A549 (cell line): ENCODE results near the gene DSTN. TPM values are rescaled to one million over a fixed set of nuclear protein-coding genes. Genes with fewer than 3 reads are reported as not detected.

ENCODE experiments used
- ATAC-seq, 2 experiments: fragments of 200-7000 bp in 1 of 2; fragments of >200 bp in 1 of 2; cut with Nextera tagmentation in 1 of 2; cut with Tn5 transposase in 1 of 2; 3 replicates each; pipeline versions ENCODE4 v1.8.0 to v1.9.1; 2018 to 2020; ENCODE audit warnings: mild to moderate bottlenecking in 1 of 2, moderate library complexity in 1 of 2
- CTCF ChIA-PET: fragments of 300-600 bp; sonication (Branson Sonifier 250); formaldehyde crosslinking; extraction: SDS; loops from one replicate; lab custom pipeline; 2021; ENCODE audit warnings: antibody characterized with exemption, inconsistent platforms; lab: Yijun Ruan, JAX
- POLR2A ChIA-PET: fragments of 350-600 bp; formaldehyde crosslinking; extraction: SDS; loops from one replicate; lab custom pipeline; 2021; ENCODE audit warnings: antibody characterized with exemption, inconsistent platforms; lab: Yijun Ruan, JAX
- DNase-seq, 2 experiments: peaks; one replicate each; pipeline versions ENCODE4 v3.0.0 to v3.0.0-alpha.2; 2011 to 2016; ENCODE audit warnings: low read depth in 1 of 2, low spot score in 1 of 2
- FAIRE-seq: peaks from 2 replicates; lab custom pipeline; 2011; peaks lifted over from hg19 to GRCh38; lab: Jason Lieb, UNC
- H3K27ac ChIP-seq, 2 experiments: fragments of >200 bp; sonication (Bioruptor Twin); formaldehyde crosslinking; 3 replicates each; pipeline ENCODE4 v1.5.1; 2016 to 2017
- H3K4me1 ChIP-seq: fragments of >200 bp; sonication (Bioruptor Twin); formaldehyde crosslinking; 3 replicates; pipeline ENCODE4 v1.6.1; 2016
- H3K4me2 ChIP-seq: fragments of >200 bp; sonication (Bioruptor Twin); formaldehyde crosslinking; 3 replicates; pipeline ENCODE4 v1.6.1; 2016
- H3K4me3 ChIP-seq: fragments of >200 bp; sonication (Bioruptor Twin); formaldehyde crosslinking; 3 replicates; pipeline ENCODE4 v1.5.1; 2016
- H3K9me3 ChIP-seq: fragments of >200 bp; sonication (Bioruptor Twin); formaldehyde crosslinking; 3 replicates; pipeline ENCODE4 v1.6.1; 2016
- ATOH8 ChIP-seq: fragments of 250-450 bp; sonication (Bioruptor Pico); IDR thresholded peaks from 2 replicates; pipeline ENCODE4 v1.5.0; 2020; ENCODE audit warnings: low read depth, mild to moderate bottlenecking, moderate library complexity
- CBX8 ChIP-seq: fragments of 200-600 bp; sonication (generic); IDR thresholded peaks from 2 replicates; pipeline ENCODE4 v1.6.1; 2016
- CEBPB ChIP-seq, 2 experiments: fragments of >200 bp in 1 of 2; sonication (Bioruptor Twin) in 1 of 2; formaldehyde crosslinking in 1 of 2; IDR thresholded peaks; 2 replicates each; pipeline ENCODE4 v1.6.1; 2012 to 2016
- CHD2 ChIP-seq: fragments of 150-350 bp; IDR thresholded peaks from 2 replicates; pipeline ENCODE4 v1.6.1; 2014; ENCODE audit warnings: low read length; ENCODE audit not compliant: partially characterized antibody
- CHD4 ChIP-seq: fragments of 200-600 bp; sonication (generic); IDR thresholded peaks from 2 replicates; pipeline ENCODE4 v1.6.1; 2016; ENCODE audit warnings: antibody characterized with exemption, mild to moderate bottlenecking, borderline replicate concordance
- E2F6 ChIP-seq: IDR thresholded peaks from 2 replicates; pipeline ENCODE4 v1.6.1; 2012; ENCODE audit warnings: low read depth, borderline replicate concordance
- EHMT2 ChIP-seq: fragments of 200-600 bp; sonication (generic); IDR thresholded peaks from 2 replicates; pipeline ENCODE4 v1.6.1; 2016; ENCODE audit warnings: antibody characterized with exemption, low read depth, mild to moderate bottlenecking, moderate library complexity
- FOSL2 ChIP-seq, 2 experiments: fragments of 450-650 bp in 1 of 2; fragments of >200 bp in 1 of 2; sonication (Bioruptor Twin) in 1 of 2; formaldehyde crosslinking; IDR thresholded peaks; 2 replicates each; pipeline versions ENCODE4 v1.5.0 to v1.6.1; 2016 to 2020; ENCODE audit warnings: mild to moderate bottlenecking in 1 of 2, moderate library complexity in 1 of 2
- HOXA7 ChIP-seq: fragments of 250-450 bp; sonication (Bioruptor Pico); IDR thresholded peaks from 2 replicates; pipeline ENCODE4 v1.5.0; 2020; ENCODE audit warnings: mild to moderate bottlenecking, moderate library complexity
- KDM5A ChIP-seq: fragments of 200-600 bp; sonication (generic); IDR thresholded peaks from 2 replicates; pipeline ENCODE4 v1.6.1; 2016; ENCODE audit warnings: antibody characterized with exemption, mild to moderate bottlenecking
- MAX ChIP-seq: IDR thresholded peaks from 2 replicates; pipeline ENCODE4 v1.6.1; 2012
- POLR2A ChIP-seq: IDR thresholded peaks from 2 replicates; pipeline ENCODE4 v1.6.1; 2012; ENCODE audit warnings: mild to moderate bottlenecking, low read length
- RAD21 ChIP-seq, 2 experiments: fragments of >200 bp in 1 of 2; sonication (Bioruptor Twin) in 1 of 2; formaldehyde crosslinking in 1 of 2; IDR thresholded peaks in 1 of 2; conservative IDR thresholded peaks in 1 of 2; 2 replicates in 1 of 2; 3 replicates in 1 of 2; pipeline ENCODE4 v1.6.1; 2012 to 2018; ENCODE audit warnings: inconsistent platforms in 1 of 2
- USF2 ChIP-seq: fragments of 450-650 bp; IDR thresholded peaks from 2 replicates; pipeline ENCODE4 v1.6.1; 2014; ENCODE audit warnings: antibody characterized with exemption
- ZC3H11A ChIP-seq: fragments of 450-650 bp; IDR thresholded peaks from 2 replicates; pipeline ENCODE4 v1.6.1; 2014; ENCODE audit warnings: antibody characterized with exemption, mild to moderate bottlenecking
- ZNF302 ChIP-seq: fragments of 250-450 bp; sonication (Bioruptor Pico); IDR thresholded peaks from 2 replicates; pipeline ENCODE4 v1.9.0; 2021; ENCODE audit warnings: inconsistent platforms, mild to moderate bottlenecking, moderate library complexity
- WGBS: methylation state at CpG from one replicate; pipeline ENCODE4 v1.1.6; 2017; ENCODE audit errors: missing lambda C conversion rate; 5-methylcytosine and 5-hydroxymethylcytosine counted together
- polyA plus RNA-seq, 4 experiments: library from polyadenylated mRNA; depleted of rRNA in 3 of 4; stranded (reverse); fragments of >200 nt; fragmentation: RNase III in 1 of 4; extraction: RNeasy Plus Mini Kit Qiagen cat#74134 plus additional on column Dnase treatment in 1 of 4; gene quantifications; 2 replicates in 3 of 4; 3 replicates in 1 of 4; pipeline ENCODE4 v1.2.3, GENCODE V29; 2011 to 2017

The DSTN gene
- polyA plus RNA-seq, 2 of the 4 experiments (the other 2 are of a cell fraction) = 544 to 1,131 TPM

- TF ChIP-seq HOXA7 (CRISPR knock-in tag) (no peak), FOSL2 (IDR thresholded peaks at IDR 0.05) (no peak), FOSL2 (CRISPR knock-in tag; IDR thresholded peaks at IDR 0.05) (no peak), ZC3H11A (no peak), CHD4 (no peak)
Observed at GRCh38 chr20:17620371-17621228, 50.7 kb downstream of the DSTN start (continued).

GRCh38 chr20:17621229-17621968 lies 51.5 kb downstream of the DSTN start:
- no peak overlapping the region for H3K27ac ChIP-seq
- H3K9me3 ChIP-seq = no peaks in the 10 kb centered on the region
- 89% methylated on average over 23 of the region's 24 CpGs for WGBS
- DNase-seq = no peak
- ChIA-PET POLR2A (no interaction called here), CTCF (interaction anchor here (0.6 to 20.6 kb wide), 11 partner anchors 11 to 374 kb away, joined by 3 to 501 read pairs (median 4); partner anchors contain the start of genes BFSP1, DSTN and RRBP1)
- TF ChIP-seq CHD2 (no peak), POLR2A (no peak), CBX8 (no peak), RAD21 (conservative IDR thresholded peaks at IDR 0.05 in 1 of 2, IDR thresholded peaks at IDR 0.05 in 1 of 2) (no peak), EHMT2 (no peak), E2F6 (no peak), ZNF302 (no peak), MAX (no peak), CHD4 (no peak), CEBPB (IDR thresholded peaks at IDR 0.05) (no peak)
- no peak for FAIRE-seq
- ATAC-seq = no peak
- H3K4me2 ChIP-seq = no peak overlapping the region
- H3K4me1 ChIP-seq = no peaks in the 10 kb centered on the region
- no peak overlapping the region for H3K4me3 ChIP-seq

GRCh38 chr20:17622086-17622850 lies 52.4 kb downstream of the DSTN start:
- FAIRE-seq (no peak), ATAC-seq (no peak), DNase-seq (no peak)
- 86% methylated on average over 11 of the region's 11 CpGs for WGBS
- no peaks in the 10 kb centered on the region for H3K4me1 ChIP-seq
- H3K4me2 ChIP-seq = no peak overlapping the region
- H3K4me3 ChIP-seq = no peak overlapping the region
- H3K27ac ChIP-seq = no peak overlapping the region
- POLR2A ChIA-PET = no interaction called here
- TF ChIP-seq ATOH8 (CRISPR knock-in tag) = no peak
- no peak for TF ChIP-seq KDM5A
- TF ChIP-seq USF2 = no peak
- no peak for TF ChIP-seq ZC3H11A
- CTCF ChIA-PET = interaction anchor here (0.6 to 20.6 kb wide), 12 partner anchors 10 to 1045 kb away, joined by 3 to 501 read pairs (median 4); partner anchors contain the start of genes BFSP1, DSTN and RRBP1
- no peaks in the 10 kb centered on the region for H3K9me3 ChIP-seq
